Measurements from ENCODE around the gene TUBB. TPM values are rescaled to one million over a fixed set of nuclear protein-coding genes. Genes with fewer than 3 reads are reported as not detected.

The TUBB gene
- total RNA-seq, 1 donor from 2014 or later: 187 TPM

GRCh38 chr6:30683183-30683979 is 36.8 kb upstream of the TUBB start:
- H3K27me3 ChIP-seq (ENCODE audit: low read depth): no peaks in the 10 kb centered on the region
- H3K4me1 ChIP-seq: peaks cover 97% of the 10 kb centered on the region
- peak; percentile 37 for DNase-seq
- peak overlapping the region; percentile 83 for H3K4me3 ChIP-seq
- no peaks in the 10 kb centered on the region for H3K9me3 ChIP-seq (replicated peaks)
- H3K27ac ChIP-seq (replicated peaks): peak overlapping the region; percentile 97
- intact Hi-C loops (cut with micrococcal nuclease): no loop called here
- TF ChIP-seq CTCF (IDR thresholded peaks at IDR 0.05; ENCODE audit: borderline replicate concordance): no peak
- peaks cover 17% of the 10 kb centered on the region for H3K36me3 ChIP-seq

GRCh38 chr6:30683980-30684338 is 36.2 kb upstream of the TUBB start:
- Histone ChIP-seq H3K4me1 (peaks cover 98% of the 10 kb centered on the region), H3K9me3 (replicated peaks) (no peaks in the 10 kb centered on the region), H3K4me3 (peak overlapping the region; percentile 83), H3K27ac (replicated peaks) (peak overlapping the region; percentile 97), H3K36me3 (peaks cover 13% of the 10 kb centered on the region), H3K27me3 (ENCODE audit: low read depth) (no peaks in the 10 kb centered on the region)
- no peak for TF ChIP-seq CTCF (IDR thresholded peaks at IDR 0.05; ENCODE audit: borderline replicate concordance)
- DNase-seq: no peak
- intact Hi-C loops (cut with micrococcal nuclease): no loop called here

- Histone ChIP-seq H3K4me1 (peaks cover 98% of the 10 kb centered on the region), H3K4me3 (peak overlapping the region; percentile 83), H3K36me3 (peaks cover 12% of the 10 kb centered on the region), H3K9me3 (replicated peaks) (no peaks in the 10 kb centered on the region), H3K27ac (replicated peaks) (peak overlapping the region; percentile 97), H3K27me3 (ENCODE audit: low read depth) (no peaks in the 10 kb centered on the region)
- intact Hi-C loops (cut with micrococcal nuclease): no loop called here
- TF ChIP-seq CTCF (IDR thresholded peaks at IDR 0.05; ENCODE audit: borderline replicate concordance): no peak
- peak; percentile 61 for DNase-seq
Observed at GRCh38 chr6:30684386-30685156, 35.6 kb upstream of the TUBB start.

- Histone ChIP-seq H3K36me3 (peaks cover 5% of the 10 kb centered on the region), H3K27ac (replicated peaks) (peak overlapping the region; percentile 97), H3K4me3 (peak overlapping the region; percentile 83), H3K27me3 (ENCODE audit: low read depth) (no peaks in the 10 kb centered on the region), H3K9me3 (replicated peaks) (no peaks in the 10 kb centered on the region), H3K4me1 (peaks cover 98% of the 10 kb centered on the region)
- intact Hi-C loops (cut with micrococcal nuclease): no loop called here
- TF ChIP-seq CTCF (IDR thresholded peaks at IDR 0.05; ENCODE audit: borderline replicate concordance): no peak
- DNase-seq: no peak
Observed at GRCh38 chr6:30685157-30686008, 34.8 kb upstream of the TUBB start.
